ENCODE results near the gene RPSA.

RPSA gene

GRCh38 chr3:39460677-39461076 is 54.2 kb downstream of the RPSA start:
- TF ChIP-seq CTCF (IDR thresholded peaks at IDR 0.05), result no peak
